ENCODE measurements around the gene FER. TPM values are rescaled to one million over a fixed set of nuclear protein-coding genes. Genes with fewer than 3 reads are reported as not detected.
"Not testable (repeated sequence)": the region's sequence is repeated elsewhere in the genome, so short reads cannot be mapped to it uniquely, and the experiment has no call there.

Gene FER
- polyA plus RNA-seq, 1 experiment = 19.0 TPM

GRCh38 chr5:108773330-108773729, 25.6 kb downstream of the FER start:
- no peaks in the 10 kb centered on the region for H3K9me3 ChIP-seq (ENCODE audit: control insufficient read depth, insufficient read depth, low read length)
- CTCF ChIA-PET = no interaction called here
- no peak for TF ChIP-seq CTCF (IDR thresholded peaks at IDR 0.05; ENCODE audit: low read depth, low read length)

GRCh38 chr5:108774079-108774478, 26.4 kb downstream of the FER start:
- H3K27ac ChIP-seq (ENCODE audit: low read depth, low read length); H3K9me3 ChIP-seq (ENCODE audit: control insufficient read depth, insufficient read depth, low read length); POLR2A ChIA-PET; DNase-seq (ENCODE audit: low read depth, low spot score); H3K27me3 ChIP-seq (ENCODE audit: control insufficient read depth, insufficient read depth, low read length); CTCF ChIA-PET; H3K4me3 ChIP-seq (ENCODE audit: low read depth, low read length): not testable (repeated sequence)

More at GRCh38 chr5:108773330-108773729, 25.6 kb downstream of the FER start:
- H3K27ac ChIP-seq (ENCODE audit: low read depth, low read length) = no peak overlapping the region
- no peak overlapping the region for H3K4me3 ChIP-seq (ENCODE audit: low read depth, low read length)
- POLR2A ChIA-PET = no interaction called here
- no peak for DNase-seq (ENCODE audit: low read depth, low spot score)
- no peaks in the 10 kb centered on the region for H3K27me3 ChIP-seq (ENCODE audit: control insufficient read depth, insufficient read depth, low read length)

GRCh38 chr5:108777582-108777981, 29.9 kb downstream of the FER start:
- H3K4me3 ChIP-seq (ENCODE audit: low read depth, low read length); H3K27me3 ChIP-seq (ENCODE audit: control insufficient read depth, insufficient read depth, low read length); CTCF ChIA-PET; H3K9me3 ChIP-seq (ENCODE audit: control insufficient read depth, insufficient read depth, low read length); H3K27ac ChIP-seq (ENCODE audit: low read depth, low read length); POLR2A ChIA-PET; DNase-seq (ENCODE audit: low read depth, low spot score): not testable (repeated sequence)

- H3K27ac ChIP-seq (ENCODE audit: low read depth, low read length); H3K4me3 ChIP-seq (ENCODE audit: low read depth, low read length); H3K27me3 ChIP-seq (ENCODE audit: control insufficient read depth, insufficient read depth, low read length); POLR2A ChIA-PET; DNase-seq (ENCODE audit: low read depth, low spot score): not testable (repeated sequence)
- CTCF ChIA-PET = interaction anchor here (0.6 kb wide), 1 partner anchor 250 kb away, joined by 5 read pairs; no protein-coding TSS in a partner anchor
- H3K9me3 ChIP-seq (ENCODE audit: control insufficient read depth, insufficient read depth, low read length) = peaks cover 26% of the 10 kb centered on the region
Observed at GRCh38 chr5:108784577-108784976, 36.9 kb downstream of the FER start.

GRCh38 chr5:108786806-108787483, 39.2 kb downstream of the FER start:
- CTCF ChIA-PET = no interaction called here
- H3K4me3 ChIP-seq (ENCODE audit: low read depth, low read length) = no peak overlapping the region
- no peak for DNase-seq (ENCODE audit: low read depth, low spot score)
- POLR2A ChIA-PET = no interaction called here
- no peak for TF ChIP-seq CTCF (IDR thresholded peaks at IDR 0.05; ENCODE audit: low read depth, low read length)
- H3K9me3 ChIP-seq (ENCODE audit: control insufficient read depth, insufficient read depth, low read length) = peaks cover 26% of the 10 kb centered on the region
- no peaks in the 10 kb centered on the region for H3K27me3 ChIP-seq (ENCODE audit: control insufficient read depth, insufficient read depth, low read length)
- no peak overlapping the region for H3K27ac ChIP-seq (ENCODE audit: low read depth, low read length)

- DNase-seq (ENCODE audit: low read depth, low spot score) = peak; percentile 1
- H3K27ac ChIP-seq (ENCODE audit: low read depth, low read length) = no peak overlapping the region
- CTCF ChIA-PET = no interaction called here
- peaks cover 26% of the 10 kb centered on the region for H3K9me3 ChIP-seq (ENCODE audit: control insufficient read depth, insufficient read depth, low read length)
- POLR2A ChIA-PET = no interaction called here
- no peak for TF ChIP-seq CTCF (IDR thresholded peaks at IDR 0.05; ENCODE audit: low read depth, low read length)
- no peak overlapping the region for H3K4me3 ChIP-seq (ENCODE audit: low read depth, low read length)
- no peaks in the 10 kb centered on the region for H3K27me3 ChIP-seq (ENCODE audit: control insufficient read depth, insufficient read depth, low read length)
Observed at GRCh38 chr5:108788142-108788541, 40.4 kb downstream of the FER start.

All from AG04450 (cell line).